ENCODE results near the gene C5AR2. TPM values are rescaled to one million over a fixed set of nuclear protein-coding genes. Genes with fewer than 3 reads are reported as not detected.
A peak's percentile ranks its signal among the peaks of the same experiment; 100 is the strongest.

C5AR2 gene
- total and polyA plus RNA-seq, 2 experiments from 2014 or later: 0.28 TPM; not detected in 1

DNA sequence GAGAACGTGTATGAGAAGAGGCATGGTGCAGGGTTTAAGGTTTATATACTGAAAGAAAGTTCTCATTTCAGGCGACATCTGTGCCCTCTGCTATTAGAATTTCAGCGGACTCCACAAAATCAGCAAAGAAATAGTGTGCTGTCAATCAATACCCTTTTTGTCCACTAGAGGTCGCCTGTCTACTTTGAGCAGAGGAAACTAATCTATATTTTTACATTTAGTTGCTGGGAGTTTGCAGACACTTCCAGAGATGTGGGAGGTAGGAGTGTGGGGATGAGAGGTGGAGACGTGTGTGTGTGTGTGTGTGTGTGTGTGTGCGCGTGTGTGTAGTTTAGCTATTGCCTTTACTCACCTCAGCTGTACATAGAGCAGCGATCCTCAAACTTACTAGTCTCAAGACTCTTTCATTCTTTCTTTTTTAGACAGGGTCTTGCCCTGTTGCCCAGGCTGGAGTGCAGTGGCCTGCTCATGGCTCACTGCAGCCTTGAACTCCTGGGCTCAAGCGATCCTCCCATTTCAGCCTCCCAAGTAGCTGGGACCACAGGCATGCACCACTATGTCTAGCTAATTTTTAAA lies 47.6 kb upstream of the C5AR2 start:
- peak; percentile 43 for ATAC-seq

DNA sequence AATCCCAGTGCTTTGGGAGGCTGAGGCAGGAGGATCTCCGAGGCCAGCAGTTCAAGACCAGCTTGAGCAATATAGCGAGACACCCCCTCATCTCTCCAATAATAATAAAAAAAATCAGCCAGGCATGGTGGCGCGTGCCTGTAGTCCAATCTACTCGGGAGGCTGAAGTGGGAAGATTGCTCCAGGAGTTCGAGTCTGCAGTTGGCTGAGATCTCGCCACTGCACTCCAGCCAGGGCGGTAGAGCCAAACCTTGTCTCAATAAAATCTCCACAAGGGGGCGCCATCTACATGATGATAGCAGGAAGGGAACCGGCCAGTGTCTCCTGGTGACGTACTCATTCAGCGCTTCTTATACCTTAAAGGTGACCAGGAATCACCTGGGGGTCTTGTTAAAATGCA lies 35.9 kb upstream of the C5AR2 start:
- H3K27me3 ChIP-seq (ENCODE audit: insufficient read depth): no peaks in the 10 kb centered on the region
- no peaks in the 10 kb centered on the region for H3K9me3 Mint-ChIP-seq
- no peaks in the 10 kb centered on the region for H3K4me1 ChIP-seq (ENCODE audit: insufficient read depth)
- no peaks in the 10 kb centered on the region for H3K79me2 ChIP-seq (replicated peaks; ENCODE audit: insufficient read depth)
- H3K4me2 ChIP-seq: no peak overlapping the region
- no peaks in the 10 kb centered on the region for H4K20me1 ChIP-seq (replicated peaks; ENCODE audit: insufficient read depth)
- H3K9me2 ChIP-seq (ENCODE audit: insufficient read depth): no peaks in the 10 kb centered on the region
- peak; percentile 99 for DNase-seq (ENCODE audit: low spot score)
- no peaks in the 10 kb centered on the region for H3F3A ChIP-seq (replicated peaks; ENCODE audit: low read depth)
- no peak overlapping the region for H3K27ac Mint-ChIP-seq
- H3K36me3 ChIP-seq (ENCODE audit: insufficient read depth): no peaks in the 10 kb centered on the region
- ATAC-seq: peak; percentile 99
- H3K27me3 Mint-ChIP-seq (ENCODE audit: insufficient read depth, low read depth, poor library complexity): peaks cover 7% of the 10 kb centered on the region
- peaks cover 9% of the 10 kb centered on the region; the same call in 2 of the 3 replicates for H3K4me1 Mint-ChIP-seq
- no peak overlapping the region for H3K4me3 Mint-ChIP-seq
- no peak overlapping the region for H3K4me3 ChIP-seq
- no peak overlapping the region for H2AFZ ChIP-seq
- no peaks in the 10 kb centered on the region for H3K36me3 Mint-ChIP-seq (ENCODE audit: low read depth)
- no peak overlapping the region for H3K27ac ChIP-seq (ENCODE audit: low read depth)
- TF ChIP-seq, protein P1, sequence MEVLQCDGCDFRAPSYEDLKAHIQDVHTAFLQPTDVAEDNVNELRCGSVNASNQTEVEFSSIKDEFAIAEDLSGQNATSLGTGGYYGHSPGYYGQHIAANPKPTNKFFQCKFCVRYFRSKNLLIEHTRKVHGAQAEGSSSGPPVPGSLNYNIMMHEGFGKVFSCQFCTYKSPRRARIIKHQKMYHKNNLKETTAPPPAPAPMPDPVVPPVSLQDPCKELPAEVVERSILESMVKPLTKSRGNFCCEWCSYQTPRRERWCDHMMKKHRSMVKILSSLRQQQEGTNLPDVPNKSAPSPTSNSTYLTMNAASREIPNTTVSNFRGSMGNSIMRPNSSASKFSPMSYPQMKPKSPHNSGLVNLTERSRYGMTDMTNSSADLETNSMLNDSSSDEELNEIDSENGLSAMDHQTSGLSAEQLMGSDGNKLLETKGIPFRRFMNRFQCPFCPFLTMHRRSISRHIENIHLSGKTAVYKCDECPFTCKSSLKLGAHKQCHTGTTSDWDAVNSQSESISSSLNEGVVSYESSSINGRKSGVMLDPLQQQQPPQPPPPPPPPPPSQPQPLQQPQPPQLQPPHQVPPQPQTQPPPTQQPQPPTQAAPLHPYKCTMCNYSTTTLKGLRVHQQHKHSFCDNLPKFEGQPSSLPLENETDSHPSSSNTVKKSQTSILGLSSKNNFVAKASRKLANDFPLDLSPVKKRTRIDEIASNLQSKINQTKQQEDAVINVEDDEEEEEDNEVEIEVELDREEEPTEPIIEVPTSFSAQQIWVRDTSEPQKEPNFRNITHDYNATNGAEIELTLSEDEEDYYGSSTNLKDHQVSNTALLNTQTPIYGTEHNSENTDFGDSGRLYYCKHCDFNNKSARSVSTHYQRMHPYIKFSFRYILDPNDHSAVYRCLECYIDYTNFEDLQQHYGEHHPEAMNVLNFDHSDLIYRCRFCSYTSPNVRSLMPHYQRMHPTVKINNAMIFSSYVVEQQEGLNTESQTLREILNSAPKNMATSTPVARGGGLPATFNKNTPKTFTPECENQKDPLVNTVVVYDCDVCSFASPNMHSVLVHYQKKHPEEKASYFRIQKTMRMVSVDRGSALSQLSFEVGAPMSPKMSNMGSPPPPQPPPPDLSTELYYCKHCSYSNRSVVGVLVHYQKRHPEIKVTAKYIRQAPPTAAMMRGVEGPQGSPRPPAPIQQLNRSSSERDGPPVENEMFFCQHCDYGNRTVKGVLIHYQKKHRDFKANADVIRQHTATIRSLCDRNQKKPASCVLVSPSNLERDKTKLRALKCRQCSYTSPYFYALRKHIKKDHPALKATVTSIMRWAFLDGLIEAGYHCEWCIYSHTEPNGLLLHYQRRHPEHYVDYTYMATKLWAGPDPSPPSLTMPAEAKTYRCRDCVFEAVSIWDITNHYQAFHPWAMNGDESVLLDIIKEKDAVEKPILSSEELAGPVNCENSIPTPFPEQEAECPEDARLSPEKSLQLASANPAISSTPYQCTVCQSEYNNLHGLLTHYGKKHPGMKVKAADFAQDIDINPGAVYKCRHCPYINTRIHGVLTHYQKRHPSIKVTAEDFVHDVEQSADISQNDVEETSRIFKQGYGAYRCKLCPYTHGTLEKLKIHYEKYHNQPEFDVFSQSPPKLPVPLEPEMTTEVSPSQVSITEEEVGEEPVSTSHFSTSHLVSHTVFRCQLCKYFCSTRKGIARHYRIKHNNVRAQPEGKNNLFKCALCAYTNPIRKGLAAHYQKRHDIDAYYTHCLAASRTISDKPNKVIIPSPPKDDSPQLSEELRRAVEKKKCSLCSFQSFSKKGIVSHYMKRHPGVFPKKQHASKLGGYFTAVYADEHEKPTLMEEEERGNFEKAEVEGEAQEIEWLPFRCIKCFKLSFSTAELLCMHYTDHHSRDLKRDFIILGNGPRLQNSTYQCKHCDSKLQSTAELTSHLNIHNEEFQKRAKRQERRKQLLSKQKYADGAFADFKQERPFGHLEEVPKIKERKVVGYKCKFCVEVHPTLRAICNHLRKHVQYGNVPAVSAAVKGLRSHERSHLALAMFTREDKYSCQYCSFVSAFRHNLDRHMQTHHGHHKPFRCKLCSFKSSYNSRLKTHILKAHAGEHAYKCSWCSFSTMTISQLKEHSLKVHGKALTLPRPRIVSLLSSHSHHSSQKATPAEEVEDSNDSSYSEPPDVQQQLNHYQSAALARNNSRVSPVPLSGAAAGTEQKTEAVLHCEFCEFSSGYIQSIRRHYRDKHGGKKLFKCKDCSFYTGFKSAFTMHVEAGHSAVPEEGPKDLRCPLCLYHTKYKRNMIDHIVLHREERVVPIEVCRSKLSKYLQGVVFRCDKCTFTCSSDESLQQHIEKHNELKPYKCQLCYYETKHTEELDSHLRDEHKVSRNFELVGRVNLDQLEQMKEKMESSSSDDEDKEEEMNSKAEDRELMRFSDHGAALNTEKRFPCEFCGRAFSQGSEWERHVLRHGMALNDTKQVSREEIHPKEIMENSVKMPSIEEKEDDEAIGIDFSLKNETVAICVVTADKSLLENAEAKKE (CRISPR knock-in tag; IDR thresholded peaks at IDR 0.05): no peak
- TF ChIP-seq, protein P2, sequence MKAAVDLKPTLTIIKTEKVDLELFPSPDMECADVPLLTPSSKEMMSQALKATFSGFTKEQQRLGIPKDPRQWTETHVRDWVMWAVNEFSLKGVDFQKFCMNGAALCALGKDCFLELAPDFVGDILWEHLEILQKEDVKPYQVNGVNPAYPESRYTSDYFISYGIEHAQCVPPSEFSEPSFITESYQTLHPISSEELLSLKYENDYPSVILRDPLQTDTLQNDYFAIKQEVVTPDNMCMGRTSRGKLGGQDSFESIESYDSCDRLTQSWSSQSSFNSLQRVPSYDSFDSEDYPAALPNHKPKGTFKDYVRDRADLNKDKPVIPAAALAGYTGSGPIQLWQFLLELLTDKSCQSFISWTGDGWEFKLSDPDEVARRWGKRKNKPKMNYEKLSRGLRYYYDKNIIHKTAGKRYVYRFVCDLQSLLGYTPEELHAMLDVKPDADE (IDR thresholded peaks at IDR 0.05): no peak
- TF ChIP-seq ZNF331 (CRISPR knock-in tag; IDR thresholded peaks at IDR 0.05; ENCODE audit: low read depth) (no peak), EZH2phosphoT487 (IDR thresholded peaks at IDR 0.05; ENCODE audit: unreplicated experiment) (no peak), STAT1 (IDR thresholded peaks at IDR 0.05; ENCODE audit: unreplicated experiment) (no peak), JUNB (IDR thresholded peaks at IDR 0.05; ENCODE audit: unreplicated experiment) (no peak), EZH2 (IDR thresholded peaks at IDR 0.05; ENCODE audit: low read depth, unreplicated experiment) (no peak), CREB1 (CRISPR knock-in tag; IDR thresholded peaks at IDR 0.05; ENCODE audit: low read depth) (peak; percentile 90)

More for the DNA sequence above, 47.6 kb upstream of the C5AR2 start:
- Histone ChIP-seq H3K4me1 (ENCODE audit: insufficient read depth) (no peaks in the 10 kb centered on the region), H3K79me2 (replicated peaks; ENCODE audit: insufficient read depth) (no peaks in the 10 kb centered on the region), H2AFZ (no peak overlapping the region), H3K27ac (ENCODE audit: low read depth) (no peak overlapping the region), H3K4me2 (no peak overlapping the region), H4K20me1 (replicated peaks; ENCODE audit: insufficient read depth) (no peaks in the 10 kb centered on the region), H3F3A (replicated peaks; ENCODE audit: low read depth) (peaks cover 11% of the 10 kb centered on the region; the same call in 1 of the 2 replicates), H3K36me3 (ENCODE audit: insufficient read depth) (no peaks in the 10 kb centered on the region), H3K27me3 (ENCODE audit: insufficient read depth) (no peaks in the 10 kb centered on the region), H3K9me2 (ENCODE audit: insufficient read depth) (no peaks in the 10 kb centered on the region), H3K4me3 (no peak overlapping the region)
- Mint-ChIP-seq H3K4me1 (peaks cover 1% of the 10 kb centered on the region; the same call in 2 of the 3 replicates), H3K36me3 (ENCODE audit: low read depth) (peaks cover 3% of the 10 kb centered on the region; the same call in 1 of the 3 replicates), H3K4me3 (no peak overlapping the region), H3K9me3 (peaks cover 5% of the 10 kb centered on the region; the same call in 1 of the 3 replicates), H3K27ac (no peak overlapping the region), H3K27me3 (ENCODE audit: insufficient read depth, low read depth, poor library complexity) (peaks cover under 1% of the 10 kb centered on the region)
- TF ChIP-seq CREB1 (CRISPR knock-in tag; IDR thresholded peaks at IDR 0.05; ENCODE audit: low read depth): no peak
- TF ChIP-seq, protein P3, sequence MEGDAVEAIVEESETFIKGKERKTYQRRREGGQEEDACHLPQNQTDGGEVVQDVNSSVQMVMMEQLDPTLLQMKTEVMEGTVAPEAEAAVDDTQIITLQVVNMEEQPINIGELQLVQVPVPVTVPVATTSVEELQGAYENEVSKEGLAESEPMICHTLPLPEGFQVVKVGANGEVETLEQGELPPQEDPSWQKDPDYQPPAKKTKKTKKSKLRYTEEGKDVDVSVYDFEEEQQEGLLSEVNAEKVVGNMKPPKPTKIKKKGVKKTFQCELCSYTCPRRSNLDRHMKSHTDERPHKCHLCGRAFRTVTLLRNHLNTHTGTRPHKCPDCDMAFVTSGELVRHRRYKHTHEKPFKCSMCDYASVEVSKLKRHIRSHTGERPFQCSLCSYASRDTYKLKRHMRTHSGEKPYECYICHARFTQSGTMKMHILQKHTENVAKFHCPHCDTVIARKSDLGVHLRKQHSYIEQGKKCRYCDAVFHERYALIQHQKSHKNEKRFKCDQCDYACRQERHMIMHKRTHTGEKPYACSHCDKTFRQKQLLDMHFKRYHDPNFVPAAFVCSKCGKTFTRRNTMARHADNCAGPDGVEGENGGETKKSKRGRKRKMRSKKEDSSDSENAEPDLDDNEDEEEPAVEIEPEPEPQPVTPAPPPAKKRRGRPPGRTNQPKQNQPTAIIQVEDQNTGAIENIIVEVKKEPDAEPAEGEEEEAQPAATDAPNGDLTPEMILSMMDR (conservative IDR thresholded peaks at IDR 0.05; ENCODE audit: low read depth in 2 of 2): peak; percentile 82 to 97
- TF ChIP-seq POLR2AphosphoS5 (IDR thresholded peaks at IDR 0.05; ENCODE audit: low read depth): no peak
- DNase-seq (ENCODE audit: low spot score): peak; percentile 83

All from GM23338 (cell line).